DMS153 treated with DMSO at 0.1 percent for 48 hours (cell line): ENCODE results near the gene RNF13.
"Not testable (repeated sequence)": the region's sequence is repeated elsewhere in the genome, so short reads cannot be mapped to it uniquely, and the experiment has no call there.

Experiments used
- DNase-seq: peaks from one replicate; lab custom pipeline; 2025; ENCODE audit not compliant: unreplicated experiment; lab: John Stamatoyannopoulos, UW

Gene RNF13

GRCh38 chr3:149981979-149982378, 169.0 kb downstream of the RNF13 start:
- DNase-seq: not testable (repeated sequence)

- DNase-seq: not testable (repeated sequence)
These were observed 170.0 kb downstream of the RNF13 start for GRCh38 chr3:149983053-149983452.

GRCh38 chr3:149983628-149984027, 170.6 kb downstream of the RNF13 start:
- DNase-seq: no peak

- no peak for DNase-seq
These were observed 176.3 kb downstream of the RNF13 start for GRCh38 chr3:149989307-149989706.

- no peak for DNase-seq
These were observed 177.5 kb downstream of the RNF13 start for GRCh38 chr3:149990423-149990948.

GRCh38 chr3:149992416-149993058, 179.5 kb downstream of the RNF13 start:
- no peak for DNase-seq

- DNase-seq: no peak
These were observed 185.9 kb downstream of the RNF13 start for GRCh38 chr3:149998946-149999345.

- no peak for DNase-seq
These were observed 186.4 kb downstream of the RNF13 start for GRCh38 chr3:149999421-149999820.

GRCh38 chr3:150000641-150001040, 187.6 kb downstream of the RNF13 start:
- DNase-seq: no peak

GRCh38 chr3:150005243-150006112, 192.5 kb downstream of the RNF13 start:
- no peak for DNase-seq

- DNase-seq: no peak
These were observed 193.8 kb downstream of the RNF13 start for GRCh38 chr3:150006794-150007193.
